H1 (cell line): ENCODE measurements around the gene KCNQ1. TPM values are rescaled to one million over a fixed set of nuclear protein-coding genes. Genes with fewer than 3 reads are reported as not detected.

Source experiments
- CTCF ChIP-seq, 3 experiments: IDR thresholded peaks; 1 replicate in 2 of 3; 2 replicates in 1 of 3; pipeline versions ENCODE4 v1.5.1 to v1.6.1; 2011; ENCODE audit warnings: low read length in 3 of 3, mild to moderate bottlenecking in 3 of 3, inconsistent platforms in 2 of 3, low read depth in 1 of 3, moderate library complexity in 1 of 3; ENCODE audit not compliant: insufficient read depth in 1 of 3; ENCODE audit errors: control extremely low read depth in 1 of 3
- EP300 ChIP-seq, 2 experiments: IDR thresholded peaks; 1 replicate in 1 of 2; 2 replicates in 1 of 2; pipeline ENCODE4 v1.6.1; 2011 to 2012; ENCODE audit warnings: low read depth in 2 of 2, low read length in 2 of 2, mild to moderate bottlenecking in 2 of 2, borderline replicate concordance in 1 of 2, inconsistent platforms in 1 of 2, moderate library complexity in 1 of 2
- GTF2F1 ChIP-seq: IDR thresholded peaks from 2 replicates; pipeline ENCODE4 v1.6.1; 2012; ENCODE audit warnings: low read depth, low read length, improper control_type of control experiment, borderline replicate concordance
- NANOG ChIP-seq: IDR thresholded peaks from 2 replicates; pipeline ENCODE4 v1.6.1; 2011; ENCODE audit warnings: low read length, low read depth, mild to moderate bottlenecking, inconsistent platforms; ENCODE audit not compliant: insufficient read depth, poor library complexity, severe bottlenecking
- RFX5 ChIP-seq: IDR thresholded peaks from 2 replicates; pipeline ENCODE4 v1.6.1; 2011; ENCODE audit warnings: low read depth, low read length, improper control_type of control experiment, borderline replicate concordance
- SAP30 ChIP-seq: fragments of 300-600 bp; sonication (generic); IDR thresholded peaks from 2 replicates; pipeline ENCODE4 v1.7.1; 2012; ENCODE audit warnings: low read length, moderate library complexity, mild to moderate bottlenecking, inconsistent platforms; ENCODE audit not compliant: insufficient read depth, insufficient replicate concordance
- SIN3A ChIP-seq, 2 experiments: IDR thresholded peaks in 1 of 2; conservative IDR thresholded peaks in 1 of 2; 2 replicates each; pipeline ENCODE4 v1.6.1; 2011 to 2012; ENCODE audit warnings: low read length in 2 of 2, improper control_type of control experiment in 1 of 2, low read depth in 1 of 2, mild to moderate bottlenecking in 1 of 2
- SP4 ChIP-seq: IDR thresholded peaks from 2 replicates; pipeline ENCODE4 v1.6.1; 2012; ENCODE audit warnings: low read length, inconsistent platforms
- polyA plus RNA-seq, 7 experiments: library from polyadenylated mRNA; depleted of rRNA in 3 of 7; stranded (reverse) in 5 of 7; unstranded in 2 of 7; fragments of >200 nt in 5 of 7; fragments of 200-250 nt in 2 of 7; gene quantifications; 1 replicate in 5 of 7; 2 replicates in 1 of 7; 4 replicates in 1 of 7; pipeline versions ENCODE4 v1.2.1 to v1.2.3, GENCODE V29; 2011 to 2013; ENCODE audit warnings: missing spikeins in 2 of 7, mixed read lengths in 2 of 7
- total RNA-seq: library from RNA; stranded (reverse); fragmentation: NEBNext Ultra II Directional; extraction: Animal tissue kit (Norgen Biotek cat#: 25700); gene quantifications from 2 replicates; pipeline ENCODE4 v1.2.1, GENCODE V29; 2021

Gene KCNQ1
- total and polyA plus RNA-seq, 2 of the 8 experiments (the other 6 are each of a cell fraction or from before 2014, with no cell fraction given), result 1.9 to 2.0 TPM

GRCh38 chr11:2465202-2466068 lies 20.6 kb downstream of the KCNQ1 start (continued):
- TF ChIP-seq RFX5 (no peak), SAP30 (no peak), GTF2F1 (no peak), EP300 (IDR thresholded peaks at IDR 0.05; ENCODE audit: borderline replicate concordance in 1 of 2, low read depth in 2 of 2, low read length in 2 of 2) (no peak), SP4 (no peak), CTCF (IDR thresholded peaks at IDR 0.05; ENCODE audit: control extremely low read depth in 1 of 3, insufficient read depth in 1 of 3, low read depth in 1 of 3, low read length in 3 of 3) (no peak), SIN3A (conservative IDR thresholded peaks at IDR 0.05 in 1 of 2, IDR thresholded peaks at IDR 0.05 in 1 of 2; ENCODE audit: low read depth in 1 of 2, low read length in 2 of 2) (no peak), NANOG (no peak)
